Type B pancreatic cell (in vitro differentiated cells): ENCODE results near the gene SH3GL3. TPM values are rescaled to one million over a fixed set of nuclear protein-coding genes. Genes with fewer than 3 reads are reported as not detected.

ENCODE experiments used
- DNase-seq: peaks from one replicate; pipeline ENCODE4 v3.0.0; 2021; ENCODE audit warnings: mixed read lengths; ENCODE audit not compliant: unreplicated experiment; ENCODE audit errors: extremely low spot score
- H3K27ac Mint-ChIP-seq: 2 replicates; pipeline ENCODE4 v1.8.0; 2021; ENCODE audit warnings: mild to moderate bottlenecking, mixed read lengths
- H3K27me3 Mint-ChIP-seq: 2 replicates; pipeline ENCODE4 v1.8.0; 2021; ENCODE audit warnings: mixed read lengths
- H3K36me3 Mint-ChIP-seq: 2 replicates; pipeline ENCODE4 v1.8.0; 2021; ENCODE audit warnings: mixed read lengths
- H3K4me1 Mint-ChIP-seq: one replicate; pipeline ENCODE4 v1.8.0; 2021; ENCODE audit warnings: mixed read lengths; ENCODE audit not compliant: unreplicated experiment
- H3K4me3 Mint-ChIP-seq: 2 replicates; pipeline ENCODE4 v1.8.0; 2021; ENCODE audit warnings: mild to moderate bottlenecking, mixed read lengths
- H3K9me3 Mint-ChIP-seq: 2 replicates; pipeline ENCODE4 v1.8.0; 2021; ENCODE audit warnings: mixed read lengths
- total RNA-seq: library from RNA; stranded (reverse); gene quantifications from 2 replicates; pipeline ENCODE4 v1.2.1, GENCODE V29; 2021; ENCODE audit warnings: low replicate concordance
- TF ChIP-seq, protein P1 (sequence below): fragments of 200-600 bp; sonication (generic); conservative IDR thresholded peaks from 2 replicates; pipeline ENCODE4 v1.5.0; 2021; ENCODE audit warnings: antibody characterized with exemption, mild to moderate bottlenecking

Gene SH3GL3
- total RNA-seq, 1 donor from 2014 or later: 10.0 TPM

DNA sequence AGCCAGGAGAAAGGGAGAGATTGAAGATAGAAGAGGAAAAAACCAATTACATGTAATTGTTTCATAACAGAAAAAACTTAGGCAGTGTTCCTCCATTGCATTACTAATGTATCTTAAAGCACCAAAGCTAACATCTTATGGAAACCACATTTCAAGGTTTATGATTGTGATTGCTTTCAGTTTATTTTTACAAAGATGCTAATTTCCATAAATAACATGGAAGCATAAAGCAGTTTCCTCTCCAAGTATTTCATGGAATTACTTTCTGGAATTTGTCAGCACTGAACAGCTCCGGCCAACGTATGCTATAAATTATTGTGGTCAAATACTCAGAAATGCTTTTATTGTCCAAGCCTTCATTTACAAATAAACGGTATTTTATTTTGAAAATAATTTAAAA, 218.3 kb downstream of the SH3GL3 start:
- TF ChIP-seq, protein P1, sequence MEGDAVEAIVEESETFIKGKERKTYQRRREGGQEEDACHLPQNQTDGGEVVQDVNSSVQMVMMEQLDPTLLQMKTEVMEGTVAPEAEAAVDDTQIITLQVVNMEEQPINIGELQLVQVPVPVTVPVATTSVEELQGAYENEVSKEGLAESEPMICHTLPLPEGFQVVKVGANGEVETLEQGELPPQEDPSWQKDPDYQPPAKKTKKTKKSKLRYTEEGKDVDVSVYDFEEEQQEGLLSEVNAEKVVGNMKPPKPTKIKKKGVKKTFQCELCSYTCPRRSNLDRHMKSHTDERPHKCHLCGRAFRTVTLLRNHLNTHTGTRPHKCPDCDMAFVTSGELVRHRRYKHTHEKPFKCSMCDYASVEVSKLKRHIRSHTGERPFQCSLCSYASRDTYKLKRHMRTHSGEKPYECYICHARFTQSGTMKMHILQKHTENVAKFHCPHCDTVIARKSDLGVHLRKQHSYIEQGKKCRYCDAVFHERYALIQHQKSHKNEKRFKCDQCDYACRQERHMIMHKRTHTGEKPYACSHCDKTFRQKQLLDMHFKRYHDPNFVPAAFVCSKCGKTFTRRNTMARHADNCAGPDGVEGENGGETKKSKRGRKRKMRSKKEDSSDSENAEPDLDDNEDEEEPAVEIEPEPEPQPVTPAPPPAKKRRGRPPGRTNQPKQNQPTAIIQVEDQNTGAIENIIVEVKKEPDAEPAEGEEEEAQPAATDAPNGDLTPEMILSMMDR: no peak

More for the DNA sequence above, 218.3 kb downstream of the SH3GL3 start:
- Mint-ChIP-seq H3K27ac (no peak overlapping the region), H3K36me3 (no peaks in the 10 kb centered on the region), H3K4me1 (no peaks in the 10 kb centered on the region), H3K4me3 (no peak overlapping the region), H3K27me3 (peaks cover 24% of the 10 kb centered on the region), H3K9me3 (no peaks in the 10 kb centered on the region)
- DNase-seq: no peak

Other genes with a start within 250 kb of the SH3GL3 start
- 55.9 and 78.8 TPM in 2 replicates for gene HDGFL3, start 239.5 kb upstream of the SH3GL3 start, total RNA-seq
- 2.4 and 7.0 TPM in 2 replicates for gene BNC1, start 162.7 kb upstream of the SH3GL3 start, total RNA-seq
- 1.9 and 2.4 TPM in 2 replicates for gene ADAMTSL3, start 206.8 kb downstream of the SH3GL3 start, total RNA-seq